HCT116 (cell line): ENCODE data around the gene AADACL3. TPM values are rescaled to one million over a fixed set of nuclear protein-coding genes. Genes with fewer than 3 reads are reported as not detected.

Experiments
- ATAC-seq: fragments of 200-7000 bp; cut with Tn5 transposase; 2 replicates; pipeline ENCODE4 v1.9.1; 2020; ENCODE audit warnings: mild to moderate bottlenecking, moderate library complexity
- BruUV-seq: library from RNA; stranded (reverse); fragments of 400-500 nt; replicated peaks from 2 replicates; lab custom pipeline; 2021; lab: Mats Ljungman, UMichigan
- CTCF ChIA-PET: fragments of 300-600 bp; sonication (Branson Sonifier 250); formaldehyde crosslinking; loops from one replicate; lab custom pipeline; 2021; ENCODE audit warnings: antibody characterized with exemption; lab: Charles Lee
- POLR2A ChIA-PET: fragments of 300-600, 350-600 bp; sonication (Branson Sonifier 250); formaldehyde crosslinking; loops from one replicate; lab custom pipeline; 2021; ENCODE audit warnings: antibody characterized with exemption; lab: Charles Lee
- RAD21 ChIA-PET, 2 experiments: fragments of 300-600 bp; sonication (Branson Sonifier 250); formaldehyde crosslinking; loops; one replicate each; lab custom pipeline; 2023; ENCODE audit warnings: low total read pairs in 2 of 2; ENCODE audit not compliant: uncharacterized antibody in 2 of 2, unreplicated experiment in 2 of 2, low non-redundant PET in 1 of 2; lab: Charles Lee
- DNase-seq: peaks from one replicate; pipeline ENCODE4 v3.0.0-alpha.2; 2010; ENCODE audit warnings: low read depth, low spot score
- H2AFZ ChIP-seq: fragments of 200-600 bp; shearing (Covaris generic), sonication (generic); 2 replicates; pipeline ENCODE4 v1.6.1; 2017; ENCODE audit warnings: low read depth, mixed run types, mixed read lengths, antibody characterized with exemption, low read length; ENCODE audit not compliant: poor library complexity, severe bottlenecking
- H3K27ac ChIP-seq: 2 replicates; pipeline ENCODE4 v1.5.1; 2012; ENCODE audit warnings: low read depth, low read length
- H3K27me3 ChIP-seq: fragments of 200-600 bp; sonication (generic); 2 replicates; pipeline ENCODE4 v1.6.1; 2016; ENCODE audit warnings: mixed run types, low read length, mixed read lengths; ENCODE audit not compliant: insufficient read depth
- H3K36me3 ChIP-seq, 2 experiments: fragments of 200-500 bp in 1 of 2; fragments of 200-600 bp in 1 of 2; sonication (Bioruptor generic) in 1 of 2; sonication (generic) in 1 of 2; 2 replicates each; pipeline versions ENCODE4 v1.5.1 to v1.6.1; 2014 to 2016; ENCODE audit warnings: low read length in 2 of 2, inconsistent platforms in 1 of 2, mixed read lengths in 1 of 2, mixed run types in 1 of 2; ENCODE audit not compliant: insufficient read depth in 2 of 2, control insufficient read depth in 1 of 2
- H3K4me1 ChIP-seq, 2 experiments: fragments of 200-600 bp in 1 of 2; sonication (generic) in 1 of 2; 2 replicates each; pipeline versions ENCODE4 v1.5.1 to v1.6.1; 2012 to 2017; ENCODE audit warnings: low read length in 2 of 2, inconsistent platforms in 1 of 2, mild to moderate bottlenecking in 1 of 2, mixed read lengths in 1 of 2, mixed run types in 1 of 2, moderate library complexity in 1 of 2; ENCODE audit not compliant: insufficient read depth in 2 of 2, control insufficient read depth in 1 of 2
- H3K4me2 ChIP-seq: fragments of 200-600 bp; sonication (generic); 2 replicates; pipeline ENCODE4 v1.6.1; 2017; ENCODE audit warnings: mixed run types, low read length, mixed read lengths
- H3K4me3 ChIP-seq, 2 experiments: fragments of 200-600 bp in 1 of 2; sonication (generic) in 1 of 2; replicated peaks in 1 of 2; 2 replicates each; pipeline ENCODE4 v1.5.1; 2011 to 2016; ENCODE audit warnings: low read length in 2 of 2, control low read depth in 1 of 2, low read depth in 1 of 2, mild to moderate bottlenecking in 1 of 2, mixed read lengths in 1 of 2, mixed run types in 1 of 2
- H3K79me2 ChIP-seq: fragments of 200-600 bp; sonication (generic); 2 replicates; pipeline ENCODE4 v1.6.1; 2017; ENCODE audit warnings: mild to moderate bottlenecking, mixed run types, low read length, moderate library complexity, mixed read lengths; ENCODE audit not compliant: insufficient read depth
- H3K9ac ChIP-seq: fragments of 200-600 bp; sonication (generic); 2 replicates; pipeline ENCODE4 v1.6.1; 2016; ENCODE audit warnings: low read length, mixed read lengths
- H3K9me2 ChIP-seq: fragments of 200-600 bp; sonication (generic), shearing (Covaris generic); 2 replicates; pipeline ENCODE4 v1.6.1; 2017; ENCODE audit warnings: mixed run types, mild to moderate bottlenecking, moderate library complexity; ENCODE audit not compliant: insufficient read depth
- H3K9me3 ChIP-seq, 2 experiments: fragments of 200-500 bp in 1 of 2; fragments of 200-600 bp in 1 of 2; sonication (Bioruptor generic) in 1 of 2; sonication (generic) in 1 of 2; 2 replicates each; pipeline ENCODE4 v1.6.1; 2014 to 2017; ENCODE audit warnings: low read length in 2 of 2, mixed read lengths in 2 of 2, inconsistent platforms in 1 of 2, low read depth in 1 of 2, mild to moderate bottlenecking in 1 of 2, mixed run types in 1 of 2, moderate library complexity in 1 of 2; ENCODE audit not compliant: control insufficient read depth in 1 of 2, insufficient read depth in 1 of 2
- H4K20me1 ChIP-seq: fragments of 200-600 bp; sonication (generic), shearing (Covaris generic); 2 replicates; pipeline ENCODE4 v1.6.1; 2017; ENCODE audit warnings: mixed run types, mild to moderate bottlenecking, moderate library complexity; ENCODE audit not compliant: insufficient read depth
- CBX3 ChIP-seq: IDR thresholded peaks from 2 replicates; pipeline ENCODE4 v1.6.1; 2012; ENCODE audit warnings: low read depth
- EZH2phosphoT487 ChIP-seq: fragments of 200-600 bp; IDR thresholded peaks from 2 replicates; pipeline ENCODE4 v1.6.1; 2018; ENCODE audit warnings: antibody characterized with exemption, borderline replicate concordance
- FOSL1 ChIP-seq: IDR thresholded peaks from 2 replicates; pipeline ENCODE4 v1.6.1; 2012; ENCODE audit warnings: low read depth
- POLR2A ChIP-seq: IDR thresholded peaks from 2 replicates; pipeline ENCODE4 v1.7.0; 2011; ENCODE audit warnings: borderline replicate concordance; ENCODE audit not compliant: insufficient read depth, insufficient read length; ENCODE audit errors: extremely low read depth
- POLR2AphosphoS5 ChIP-seq: IDR thresholded peaks from 2 replicates; pipeline ENCODE4 v1.6.1; 2011; ENCODE audit warnings: mild to moderate bottlenecking, low read depth, low read length, moderate library complexity
- SIN3A ChIP-seq: IDR thresholded peaks from 2 replicates; pipeline ENCODE4 v1.6.1; 2012; ENCODE audit warnings: low read depth
- YY1 ChIP-seq: IDR thresholded peaks from 2 replicates; pipeline ENCODE4 v1.6.1; 2011; ENCODE audit warnings: low read length, low read depth, moderate library complexity, mild to moderate bottlenecking; ENCODE audit not compliant: insufficient replicate concordance; ENCODE audit errors: extremely low read depth
- ZNF274 ChIP-seq: fragments of 200-500 bp; sonication (Bioruptor generic); IDR thresholded peaks from 2 replicates; pipeline ENCODE4 v1.6.1; 2014; ENCODE audit warnings: mild to moderate bottlenecking, low read depth, low read length, inconsistent platforms
- intact Hi-C: fragments of 100-400 bp; cut with micrococcal nuclease; formaldehyde crosslinking; loops from 2 replicates; pipeline ENCODE4 v1.10.0; 2022
- total RNA-seq: library from RNA; stranded (reverse); gene quantifications from one replicate; pipeline ENCODE4 v1.2.1, GENCODE V29; 2021; ENCODE audit not compliant: unreplicated experiment
- TF ChIP-seq, protein P1 (sequence below), 3 experiments: fragments of 200-600 bp in 1 of 3; sonication (generic) in 1 of 3; IDR thresholded peaks in 2 of 3; conservative IDR thresholded peaks in 1 of 3; 2 replicates each; pipeline ENCODE4 v1.5.1; 2012 to 2017; ENCODE audit warnings: low read depth in 2 of 3, low read length in 2 of 3, antibody characterized with exemption in 1 of 3, borderline replicate concordance in 1 of 3, control low read depth in 1 of 3, mild to moderate bottlenecking in 1 of 3, mixed read lengths in 1 of 3, mixed run types in 1 of 3, moderate library complexity in 1 of 3; ENCODE audit not compliant: insufficient read depth in 1 of 3

Gene AADACL3
- total RNA-seq, 1 experiment from 2014 or later = not detected

DNA sequence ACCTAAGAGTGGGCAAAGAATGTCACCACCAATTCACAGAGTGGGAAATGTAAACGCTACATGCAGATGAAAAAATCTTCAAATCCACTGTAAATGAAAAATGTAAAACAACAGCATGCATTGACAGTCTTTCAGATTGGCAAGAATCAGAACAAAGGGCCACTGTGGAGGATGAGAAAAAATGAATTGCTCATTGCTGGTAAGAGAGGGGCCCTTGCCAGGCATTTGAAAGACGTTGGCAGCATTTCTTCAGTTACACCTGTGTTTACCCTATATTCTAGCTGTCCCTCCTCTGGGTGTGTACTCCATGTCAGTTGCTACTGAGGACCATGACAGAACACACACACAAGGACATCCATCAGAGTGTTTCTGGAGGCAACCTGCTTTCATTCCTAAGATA is 25.8 kb upstream of the AADACL3 start:
- H3K27me3 ChIP-seq = no peaks in the 10 kb centered on the region
- no peaks in the 10 kb centered on the region for H3K79me2 ChIP-seq
- no TSS peak for BruUV-seq
- H3K4me1 ChIP-seq = no peaks in the 10 kb centered on the region
- H4K20me1 ChIP-seq = no peaks in the 10 kb centered on the region
- no peak overlapping the region for H3K9ac ChIP-seq
- no peak overlapping the region for H3K4me2 ChIP-seq
- no peak overlapping the region for H2AFZ ChIP-seq
- DNase-seq (no peak), ATAC-seq (no peak)
- H3K27ac ChIP-seq = no peak overlapping the region
- intact Hi-C loops = no loop called here
- ChIA-PET RAD21 (no interaction called here), POLR2A (no interaction called here)
- H3K9me3 ChIP-seq = no peaks in the 10 kb centered on the region
- H3K36me3 ChIP-seq = no peaks in the 10 kb centered on the region
- H3K4me3 ChIP-seq = no peak overlapping the region
- H3K9me2 ChIP-seq = no peaks in the 10 kb centered on the region
- TF ChIP-seq SIN3A (no peak), POLR2A (no peak), ZNF274 (no peak), POLR2AphosphoS5 (no peak), FOSL1 (no peak), EZH2phosphoT487 (no peak), YY1 (no peak), CBX3 (no peak)
- TF ChIP-seq, protein P1, sequence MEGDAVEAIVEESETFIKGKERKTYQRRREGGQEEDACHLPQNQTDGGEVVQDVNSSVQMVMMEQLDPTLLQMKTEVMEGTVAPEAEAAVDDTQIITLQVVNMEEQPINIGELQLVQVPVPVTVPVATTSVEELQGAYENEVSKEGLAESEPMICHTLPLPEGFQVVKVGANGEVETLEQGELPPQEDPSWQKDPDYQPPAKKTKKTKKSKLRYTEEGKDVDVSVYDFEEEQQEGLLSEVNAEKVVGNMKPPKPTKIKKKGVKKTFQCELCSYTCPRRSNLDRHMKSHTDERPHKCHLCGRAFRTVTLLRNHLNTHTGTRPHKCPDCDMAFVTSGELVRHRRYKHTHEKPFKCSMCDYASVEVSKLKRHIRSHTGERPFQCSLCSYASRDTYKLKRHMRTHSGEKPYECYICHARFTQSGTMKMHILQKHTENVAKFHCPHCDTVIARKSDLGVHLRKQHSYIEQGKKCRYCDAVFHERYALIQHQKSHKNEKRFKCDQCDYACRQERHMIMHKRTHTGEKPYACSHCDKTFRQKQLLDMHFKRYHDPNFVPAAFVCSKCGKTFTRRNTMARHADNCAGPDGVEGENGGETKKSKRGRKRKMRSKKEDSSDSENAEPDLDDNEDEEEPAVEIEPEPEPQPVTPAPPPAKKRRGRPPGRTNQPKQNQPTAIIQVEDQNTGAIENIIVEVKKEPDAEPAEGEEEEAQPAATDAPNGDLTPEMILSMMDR (IDR thresholded peaks at IDR 0.05 in 2 of 3, conservative IDR thresholded peaks at IDR 0.05 in 1 of 3; ENCODE audit: borderline replicate concordance in 1 of 3, insufficient read depth in 1 of 3, low read depth in 2 of 3, low read length in 2 of 3) = no peak
- TF ChIP-seq, all 23 proteins: peak for 0
- CTCF ChIA-PET = no interaction called here
